DMS114 treated with DMSO at 0.1 percent for 48 hours (cell line): ENCODE results near the gene GRB10.
"Not testable (repeated sequence)": the region's sequence is repeated elsewhere in the genome, so short reads cannot be mapped to it uniquely, and the experiment has no call there.

ENCODE experiments used
- DNase-seq: peaks from one replicate; lab custom pipeline; 2025; ENCODE audit not compliant: unreplicated experiment; lab: John Stamatoyannopoulos, UW

GRB10 gene

GRCh38 chr7:50779427-50779826, 3.3 kb downstream of the GRB10 start:
- no peak for DNase-seq

GRCh38 chr7:50778189-50778588, 4.5 kb downstream of the GRB10 start:
- no peak for DNase-seq

GRCh38 chr7:50775836-50776235, 6.9 kb downstream of the GRB10 start:
- no peak for DNase-seq

GRCh38 chr7:50775231-50775630, 7.5 kb downstream of the GRB10 start:
- no peak for DNase-seq

- no peak for DNase-seq
These were observed 8.4 kb downstream of the GRB10 start for GRCh38 chr7:50774319-50774718.

GRCh38 chr7:50773071-50773470, 9.6 kb downstream of the GRB10 start:
- DNase-seq: not testable (repeated sequence)

- no peak for DNase-seq
These were observed 11.3 kb downstream of the GRB10 start for GRCh38 chr7:50771120-50772002.

- DNase-seq: no peak
These were observed 13.9 kb downstream of the GRB10 start for GRCh38 chr7:50768485-50769474.

GRCh38 chr7:50766849-50767207, 15.9 kb downstream of the GRB10 start:
- DNase-seq: no peak

GRCh38 chr7:50766106-50766848, 16.4 kb downstream of the GRB10 start:
- DNase-seq: no peak

GRCh38 chr7:50762337-50762736, 20.4 kb downstream of the GRB10 start:
- no peak for DNase-seq

- DNase-seq: no peak
These were observed 21.0 kb downstream of the GRB10 start for GRCh38 chr7:50761713-50762112.

- DNase-seq: no peak
These were observed 24.8 kb downstream of the GRB10 start for GRCh38 chr7:50757703-50758390.

GRCh38 chr7:50756180-50756579, 26.5 kb downstream of the GRB10 start:
- no peak for DNase-seq

GRCh38 chr7:50754684-50755083, 28.0 kb downstream of the GRB10 start:
- DNase-seq: no peak

- no peak for DNase-seq
These were observed 28.5 kb downstream of the GRB10 start for GRCh38 chr7:50754241-50754640.

- no peak for DNase-seq
These were observed 30.3 kb downstream of the GRB10 start for GRCh38 chr7:50752422-50752821.

- no peak for DNase-seq
These were observed 31.6 kb downstream of the GRB10 start for GRCh38 chr7:50751146-50751545.

- no peak for DNase-seq
These were observed 32.8 kb downstream of the GRB10 start for GRCh38 chr7:50749896-50750295.

GRCh38 chr7:50748472-50748871, 34.2 kb downstream of the GRB10 start:
- DNase-seq: no peak

- no peak for DNase-seq
These were observed 36.9 kb downstream of the GRB10 start for GRCh38 chr7:50745835-50746234.
